K562 (cell line): Measurements from ENCODE around the gene TNFRSF11A. TPM values are rescaled to one million over a fixed set of nuclear protein-coding genes. Genes with fewer than 3 reads are reported as not detected.

Experiments used
- ATAC-seq: fragments of 200-7000 bp; cut with Tn5 transposase; 3 replicates; pipeline ENCODE4 v1.9.1; 2020; ENCODE audit warnings: moderate library complexity
- BruUV-seq: library from RNA; stranded (reverse); fragments of 400-500 nt; replicated peaks from 2 replicates; lab custom pipeline; 2021; lab: Mats Ljungman, UMichigan
- CTCF ChIA-PET: fragments of 300-600 bp; formaldehyde crosslinking; extraction: SDS; loops from one replicate; lab custom pipeline; 2021; ENCODE audit warnings: low intra/inter-chr PET ratio; lab: Yijun Ruan, JAX
- POLR2A ChIA-PET: fragments of 300-600, 350-650 bp; sonication (Branson Sonifier 250); formaldehyde crosslinking; extraction: SDS; loops from one replicate; lab custom pipeline; 2021; ENCODE audit warnings: antibody characterized with exemption, inconsistent platforms; lab: Yijun Ruan, JAX
- DNase-seq, 4 experiments: peaks; one replicate each; pipeline versions ENCODE4 v3.0.0 to v3.0.0-alpha.2; 2011 to 2018; ENCODE audit warnings: low spot score in 3 of 4, mixed read lengths in 3 of 4; ENCODE audit errors: extremely low read depth in 1 of 4
- FAIRE-seq: peaks from 2 replicates; lab custom pipeline; 2011; peaks lifted over from hg19 to GRCh38; lab: Jason Lieb, UNC
- H2AFZ ChIP-seq: 2 replicates; pipeline ENCODE4 v1.6.0; 2011; ENCODE audit warnings: low read depth, low read length, control low read depth, inconsistent platforms
- H3K27ac ChIP-seq: fragments of 200-600 bp; 3 replicates; pipeline ENCODE4 v1.8.0; 2011; ENCODE audit warnings: low read depth, mild to moderate bottlenecking, control low read depth, inconsistent platforms, low read length, moderate library complexity, mixed read lengths; ENCODE audit errors: extremely low read depth
- H3K27me3 ChIP-seq, 2 experiments: fragments of 300-600 bp in 1 of 2; 2 replicates in 1 of 2; 3 replicates in 1 of 2; pipeline versions ENCODE4 v1.6.0 to v1.8.0; 2011; ENCODE audit warnings: inconsistent platforms in 2 of 2, low read length in 2 of 2, mild to moderate bottlenecking in 1 of 2, mixed read lengths in 1 of 2, moderate library complexity in 1 of 2; ENCODE audit not compliant: control insufficient read depth in 2 of 2, insufficient read depth in 2 of 2
- H3K36me3 ChIP-seq: fragments of 300-600 bp; 3 replicates; pipeline ENCODE4 v1.8.0; 2011; ENCODE audit warnings: mild to moderate bottlenecking, low read length, inconsistent platforms; ENCODE audit not compliant: control insufficient read depth, insufficient read depth
- H3K4me1 ChIP-seq, 2 experiments: fragments of 200-600 bp in 1 of 2; replicated peaks in 1 of 2; 2 replicates in 1 of 2; 3 replicates in 1 of 2; pipeline versions ENCODE4 v1.5.1 to v1.8.0; 2011; ENCODE audit warnings: inconsistent platforms in 2 of 2, low read length in 2 of 2, mild to moderate bottlenecking in 1 of 2, mixed read lengths in 1 of 2, moderate library complexity in 1 of 2; ENCODE audit not compliant: control insufficient read depth in 2 of 2, insufficient read depth in 2 of 2
- H3K4me2 ChIP-seq: 2 replicates; pipeline ENCODE4 v1.6.1; 2011; ENCODE audit warnings: low read length, control low read depth, inconsistent platforms, mixed read lengths; ENCODE audit not compliant: insufficient read depth
- H3K4me3 ChIP-seq: fragments of 200-600 bp; sonication (generic), shearing (Covaris generic); 2 replicates; pipeline ENCODE4 v1.5.1; 2016; ENCODE audit warnings: control low read depth, inconsistent platforms
- H3K79me2 ChIP-seq: fragments of 200-600 bp; 3 replicates; pipeline ENCODE4 v1.8.0; 2011; ENCODE audit warnings: low read length, inconsistent platforms; ENCODE audit not compliant: control insufficient read depth, insufficient read depth
- H3K9ac ChIP-seq, 2 experiments: 2 replicates each; pipeline versions ENCODE4 v1.6.0 to v1.6.1; 2011; ENCODE audit warnings: low read depth in 2 of 2, low read length in 2 of 2, control low read depth in 1 of 2, inconsistent platforms in 1 of 2, mild to moderate bottlenecking in 1 of 2, mixed read lengths in 1 of 2; ENCODE audit not compliant: insufficient read depth in 1 of 2
- H3K9me1 ChIP-seq: one replicate; pipeline ENCODE4 v1.6.0; 2011; ENCODE audit warnings: inconsistent platforms, mild to moderate bottlenecking, low read length, moderate library complexity; ENCODE audit not compliant: control insufficient read depth, insufficient read depth
- H3K9me3 ChIP-seq: replicated peaks from 2 replicates; pipeline ENCODE4 v1.5.1; 2011; ENCODE audit warnings: low read depth, low read length, inconsistent platforms; ENCODE audit not compliant: control insufficient read depth, insufficient read depth
- H4K20me1 ChIP-seq: replicated peaks from 2 replicates; pipeline ENCODE4 v1.6.1; 2011; ENCODE audit warnings: low read length, inconsistent platforms, mixed read lengths; ENCODE audit not compliant: control insufficient read depth, insufficient read depth
- CREM ChIP-seq: IDR thresholded peaks from 2 replicates; pipeline ENCODE4 v1.6.1; 2014; ENCODE audit warnings: antibody characterized with exemption, low read depth
- DIDO1 ChIP-seq: fragments of 450-650 bp; IDR thresholded peaks from 2 replicates; pipeline ENCODE4 v1.6.1; 2016; ENCODE audit warnings: low read depth, missing biosample characterization, missing genetic modification characterization
- MCM2 ChIP-seq: fragments of 450-650 bp; IDR thresholded peaks from 2 replicates; pipeline ENCODE4 v1.6.1; 2017; ENCODE audit warnings: low read depth, mild to moderate bottlenecking
- PHTF2 ChIP-seq: fragments of 250-450 bp; sonication (Bioruptor Pico); IDR thresholded peaks from 2 replicates; pipeline ENCODE4 v1.5.0; 2021; ENCODE audit warnings: mild to moderate bottlenecking
- POLR3G ChIP-seq: IDR thresholded peaks from 2 replicates; pipeline ENCODE4 v1.6.1; 2011; ENCODE audit not compliant: insufficient read length, insufficient replicate concordance; ENCODE audit errors: extremely low read depth
- TAF1 ChIP-seq: IDR thresholded peaks from 2 replicates; pipeline ENCODE4 v1.6.1; 2011; ENCODE audit warnings: mild to moderate bottlenecking, low read length, moderate library complexity; ENCODE audit not compliant: insufficient read depth, control insufficient read depth, severe bottlenecking; ENCODE audit errors: extremely low read depth
- ZNF124 ChIP-seq: sonication (generic); formaldehyde crosslinking; IDR thresholded peaks from 2 replicates; pipeline ENCODE4 v1.8.1; 2022; ENCODE audit warnings: missing genetic modification reagents
- ZNF395 ChIP-seq: fragments of 200-800 bp; sonication (Bioruptor generic); IDR thresholded peaks from 2 replicates; pipeline ENCODE4 v1.6.1; 2017; ENCODE audit warnings: missing genetic modification characterization, missing compliant biosample characterization
- WGBS: fragments of 100-300 bp; shearing (Covaris generic); methylation state at CpG from one replicate; pipeline ENCODE4 v1.1.6; 2016; ENCODE audit warnings: low coverage, mixed read lengths; ENCODE audit not compliant: insufficient coverage; ENCODE audit errors: missing lambda C conversion rate; 5-methylcytosine and 5-hydroxymethylcytosine counted together
- in situ Hi-C: fragments of 300-500 bp; cut with MboI; formaldehyde crosslinking; loops from 4 replicates; pipeline ENCODE4 v1.15.0; 2018; ENCODE audit warnings: inconsistent platforms, mixed read lengths
- intact Hi-C: fragments of 100-400 bp; cut with micrococcal nuclease; formaldehyde crosslinking; loops from 2 replicates; pipeline ENCODE4 v1.14.2; 2022
- polyA plus RNA-seq, 8 experiments: library from polyadenylated mRNA; depleted of rRNA in 4 of 8; stranded (reverse) in 5 of 8; unstranded in 3 of 8; fragments of >200 nt; fragmentation: Nextera tagmentation in 2 of 8; fragmentation: Illumina TruSeq in 1 of 8; extraction: Ambion mirVana in 2 of 8; extraction: Trizol in 1 of 8; gene quantifications; 2 replicates each; pipeline versions ENCODE4 v1.2.1 to v1.2.3, GENCODE V29; 2011 to 2014; ENCODE audit warnings: inconsistent platforms in 1 of 8, missing spikeins in 1 of 8
- total RNA-seq, 7 experiments: library from RNA; depleted of rRNA in 6 of 7; stranded (reverse); fragments of >200 nt in 6 of 7; fragmentation: Illumina TruSeq in 2 of 7; extraction: Trizol in 2 of 7; gene quantifications; 2 replicates each; pipeline versions ENCODE4 v1.2.1 to v1.2.3, GENCODE V29; 2011 to 2021; ENCODE audit warnings: low replicate concordance in 1 of 7
- TF ChIP-seq, protein P1 (sequence below): fragments of 250-450 bp; sonication (Bioruptor Pico); IDR thresholded peaks from 2 replicates; pipeline ENCODE4 v1.8.0; 2022; ENCODE audit warnings: moderate library complexity, mild to moderate bottlenecking, inconsistent platforms
- TF ChIP-seq, protein P2 (sequence below): fragments of 450-650 bp; formaldehyde crosslinking; IDR thresholded peaks from 2 replicates; pipeline ENCODE4 v1.4.0; 2020; ENCODE audit warnings: mild to moderate bottlenecking, moderate library complexity

The TNFRSF11A gene
- total and polyA plus RNA-seq, 9 of the 15 experiments (the other 6 are each of a cell fraction or from before 2014, with no cell fraction given), result 0.03 to 0.06 (median 0.04) TPM; not detected in 6

DNA sequence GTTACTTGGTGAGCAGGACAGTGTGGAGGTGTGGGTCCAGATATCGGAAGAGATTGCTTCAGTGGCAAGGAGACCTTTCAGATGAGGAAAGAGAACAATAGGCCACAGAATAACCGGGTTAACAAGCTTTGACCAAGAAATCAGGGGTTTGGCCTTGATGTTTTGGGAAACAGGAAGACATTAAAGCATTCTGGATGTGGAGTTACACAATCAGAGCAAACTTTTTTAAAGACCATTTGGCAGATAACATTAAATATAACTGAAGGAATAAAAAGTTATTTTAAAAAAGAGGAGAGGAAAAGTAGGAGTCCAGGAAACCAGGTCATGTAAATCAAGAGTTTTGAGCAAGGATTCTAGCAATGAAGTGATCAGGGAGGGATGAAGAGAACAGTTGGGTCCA, 35.7 kb downstream of the TNFRSF11A start:
- Histone ChIP-seq H3K4me1 (no peaks in the 10 kb centered on the region), H3K9ac (no peak overlapping the region), H3K4me3 (no peak overlapping the region), H4K20me1 (no peaks in the 10 kb centered on the region), H3K9me3 (no peaks in the 10 kb centered on the region), H3K79me2 (no peaks in the 10 kb centered on the region), H2AFZ (no peak overlapping the region), H3K27me3 (peaks cover 8 to 23% of the 10 kb centered on the region in 2 experiments; a peak in 4 of 5 replicates), H3K36me3 (no peaks in the 10 kb centered on the region), H3K9me1 (no peaks in the 10 kb centered on the region), H3K27ac (no peak overlapping the region), H3K4me2 (no peak overlapping the region)
- ATAC-seq, result no peak
- no peak for FAIRE-seq
- ChIA-PET POLR2A (no interaction called here), CTCF (no interaction called here)
- WGBS, result 0% methylated on average over 2 of the region's 2 CpGs
- BruUV-seq, result no TSS peak
- DNase-seq, result no peak
- no peak for TF ChIP-seq ZNF124 (CRISPR knock-in tag)
- no peak for TF ChIP-seq PHTF2 (CRISPR knock-in tag)
- no peak for TF ChIP-seq CREM
- intact Hi-C loops (no loop called here), in situ Hi-C loops (no loop called here)

DNA sequence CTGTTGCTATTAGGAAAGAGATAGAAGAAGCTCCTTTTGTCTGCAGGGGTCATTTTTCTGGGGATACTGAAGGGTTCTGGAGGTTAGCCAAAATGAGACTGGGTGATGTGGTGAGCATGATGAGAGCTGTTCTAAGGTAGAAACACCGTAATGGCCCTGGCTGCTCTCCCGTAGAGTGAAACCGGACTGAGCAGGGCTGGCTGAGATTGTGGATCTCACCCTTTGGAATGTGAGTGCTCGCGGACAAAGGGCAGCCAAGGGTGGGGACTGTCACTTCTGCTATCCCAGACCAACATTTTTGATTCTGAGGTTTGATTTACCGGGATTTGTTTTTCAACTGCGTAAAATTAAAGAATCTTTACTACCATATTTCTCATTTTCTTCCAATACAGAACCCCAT, 36.2 kb downstream of the TNFRSF11A start:
- no TSS peak for BruUV-seq
- intact Hi-C loops, result no loop called here
- FAIRE-seq, result no peak
- no peak overlapping the region for H3K9ac ChIP-seq
- H3K4me1 ChIP-seq, result no peaks in the 10 kb centered on the region
- no peaks in the 10 kb centered on the region for H3K36me3 ChIP-seq
- H2AFZ ChIP-seq, result no peak overlapping the region
- no peak overlapping the region for H3K27ac ChIP-seq
- no peaks in the 10 kb centered on the region for H3K9me1 ChIP-seq
- H3K9me3 ChIP-seq, result no peaks in the 10 kb centered on the region
- in situ Hi-C loops, result no loop called here
- H3K27me3 ChIP-seq, result peaks cover 7 to 23% of the 10 kb centered on the region in 2 experiments; a peak in 4 of 5 replicates
- 0% methylated on average over 6 of the region's 7 CpGs for WGBS
- ChIA-PET POLR2A (no interaction called here), CTCF (no interaction called here)
- H3K4me2 ChIP-seq, result no peak overlapping the region
- no peaks in the 10 kb centered on the region for H3K79me2 ChIP-seq
- no peak for ATAC-seq
- H3K4me3 ChIP-seq, result no peak overlapping the region
- no peaks in the 10 kb centered on the region for H4K20me1 ChIP-seq
- no peak for DNase-seq
- TF ChIP-seq, protein P1, sequence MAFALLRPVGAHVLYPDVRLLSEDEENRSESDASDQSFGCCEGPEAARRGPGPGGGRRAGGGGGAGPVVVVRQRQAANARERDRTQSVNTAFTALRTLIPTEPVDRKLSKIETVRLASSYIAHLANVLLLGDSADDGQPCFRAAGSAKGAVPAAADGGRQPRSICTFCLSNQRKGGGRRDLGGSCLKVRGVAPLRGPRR (CRISPR knock-in tag), result no peak
- TF ChIP-seq MCM2 (no peak), POLR3G (no peak), TAF1 (no peak), DIDO1 (no peak), ZNF395 (CRISPR knock-in tag) (no peak)
- TF ChIP-seq, protein P2, sequence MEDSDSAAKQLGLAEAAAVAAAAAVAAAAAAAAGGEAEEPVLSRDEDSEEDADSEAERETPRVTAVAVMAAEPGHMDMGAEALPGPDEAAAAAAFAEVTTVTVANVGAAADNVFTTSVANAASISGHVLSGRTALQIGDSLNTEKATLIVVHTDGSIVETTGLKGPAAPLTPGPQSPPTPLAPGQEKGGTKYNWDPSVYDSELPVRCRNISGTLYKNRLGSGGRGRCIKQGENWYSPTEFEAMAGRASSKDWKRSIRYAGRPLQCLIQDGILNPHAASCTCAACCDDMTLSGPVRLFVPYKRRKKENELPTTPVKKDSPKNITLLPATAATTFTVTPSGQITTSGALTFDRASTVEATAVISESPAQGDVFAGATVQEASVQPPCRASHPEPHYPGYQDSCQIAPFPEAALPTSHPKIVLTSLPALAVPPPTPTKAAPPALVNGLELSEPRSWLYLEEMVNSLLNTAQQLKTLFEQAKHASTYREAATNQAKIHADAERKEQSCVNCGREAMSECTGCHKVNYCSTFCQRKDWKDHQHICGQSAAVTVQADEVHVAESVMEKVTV (CRISPR knock-in tag), result no peak
